Measurements from ENCODE around the gene SHB.
A peak's percentile ranks its signal among the peaks of the same experiment; 100 is the strongest.

SHB gene

GRCh38 chr9:38003946-38004808 lies 64.8 kb downstream of the SHB start:
- DNase-seq = no peak

- DNase-seq = no peak
Measured at GRCh38 chr9:38003230-38003629, 65.8 kb downstream of the SHB start.

- no peak for DNase-seq
Measured at GRCh38 chr9:38001430-38001829, 67.6 kb downstream of the SHB start.

GRCh38 chr9:38000735-38001134 lies 68.3 kb downstream of the SHB start:
- DNase-seq = no peak

GRCh38 chr9:38000332-38000731 lies 68.7 kb downstream of the SHB start:
- DNase-seq = no peak

- no peak for DNase-seq
Measured at GRCh38 chr9:37999588-38000189, 69.3 kb downstream of the SHB start.

- peak; percentile 35 for DNase-seq
Measured at GRCh38 chr9:37998881-37999587, 70.0 kb downstream of the SHB start.

GRCh38 chr9:37997636-37998374 lies 71.2 kb downstream of the SHB start:
- DNase-seq = no peak

GRCh38 chr9:37996819-37997217 lies 72.2 kb downstream of the SHB start:
- DNase-seq = no peak

- no peak for DNase-seq
Measured at GRCh38 chr9:37995961-37996818, 72.8 kb downstream of the SHB start.

- DNase-seq = no peak
Measured at GRCh38 chr9:37995348-37995737, 73.7 kb downstream of the SHB start.

GRCh38 chr9:37994639-37995347 lies 74.2 kb downstream of the SHB start:
- peak; percentile 87 for DNase-seq

- DNase-seq = no peak
Measured at GRCh38 chr9:37992924-37993349, 76.1 kb downstream of the SHB start.

- DNase-seq = no peak
Measured at GRCh38 chr9:37990404-37991015, 78.5 kb downstream of the SHB start.

- no peak for DNase-seq
Measured at GRCh38 chr9:37989701-37990100, 79.3 kb downstream of the SHB start.

GRCh38 chr9:37988602-37989001 lies 80.4 kb downstream of the SHB start:
- DNase-seq = no peak

GRCh38 chr9:37988041-37988440 lies 81.0 kb downstream of the SHB start:
- DNase-seq = no peak

GRCh38 chr9:37987467-37987981 lies 81.5 kb downstream of the SHB start:
- no peak for DNase-seq

- DNase-seq = no peak
Measured at GRCh38 chr9:37986771-37987258, 82.2 kb downstream of the SHB start.

GRCh38 chr9:37986001-37986400 lies 83.0 kb downstream of the SHB start:
- DNase-seq = no peak
